ENCODE results near the gene FXN. TPM values are rescaled to one million over a fixed set of nuclear protein-coding genes. Genes with fewer than 3 reads are reported as not detected.

Gene FXN
- total and polyA plus RNA-seq, 4 donors = 4.7 to 41.7 (median 23.9) TPM

- DNase-seq (ENCODE audit: low spot score) = no peak
- peaks cover 12 to 27% (median 19%) of the 10 kb centered on the region in 4 donors for H3K4me1 ChIP-seq (ENCODE audit: control insufficient read depth in 4 of 4, insufficient read depth in 4 of 4, low read length in 3 of 4)
- H3K9me3 ChIP-seq (ENCODE audit: control insufficient read depth in 4 of 4, low read length in 3 of 4) = no peaks in the 10 kb centered on the region
- no peaks in the 10 kb centered on the region for H3K36me3 ChIP-seq (ENCODE audit: control insufficient read depth in 4 of 4, insufficient read depth in 3 of 4, low read depth in 1 of 4, low read length in 3 of 4)
- 86% methylated on average over 3 of the region's 3 CpGs for WGBS
- no peak for TF ChIP-seq HNF4A (conservative IDR thresholded peaks at IDR 0.05)
- TF ChIP-seq FOXA1 (IDR thresholded peaks at IDR 0.05) = no peak
- no peak for TF ChIP-seq RAD21 (IDR thresholded peaks at IDR 0.05)
- no peak for TF ChIP-seq RXRA (IDR thresholded peaks at IDR 0.05)
- no peak for TF ChIP-seq JUND (IDR thresholded peaks at IDR 0.05)
- no peak for TF ChIP-seq SP1 (IDR thresholded peaks at IDR 0.05)
- TF ChIP-seq GABPA (IDR thresholded peaks at IDR 0.05 in 1 of 2, conservative IDR thresholded peaks at IDR 0.05 in 1 of 2) = no peak
- TF ChIP-seq HNF4G (IDR thresholded peaks at IDR 0.05) = no peak
- TF ChIP-seq ATF3 (IDR thresholded peaks at IDR 0.05) = no peak
- TF ChIP-seq, protein P1, sequence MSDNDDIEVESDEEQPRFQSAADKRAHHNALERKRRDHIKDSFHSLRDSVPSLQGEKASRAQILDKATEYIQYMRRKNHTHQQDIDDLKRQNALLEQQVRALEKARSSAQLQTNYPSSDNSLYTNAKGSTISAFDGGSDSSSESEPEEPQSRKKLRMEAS (IDR thresholded peaks at IDR 0.05) = no peak
- no peak for TF ChIP-seq CTCF (IDR thresholded peaks at IDR 0.05; ENCODE audit: low read depth, low read length, missing input control)
- no peak for TF ChIP-seq FOXA2 (IDR thresholded peaks at IDR 0.05)
- no peak for TF ChIP-seq TAF1 (conservative IDR thresholded peaks at IDR 0.05)
- TF ChIP-seq, protein P2, sequence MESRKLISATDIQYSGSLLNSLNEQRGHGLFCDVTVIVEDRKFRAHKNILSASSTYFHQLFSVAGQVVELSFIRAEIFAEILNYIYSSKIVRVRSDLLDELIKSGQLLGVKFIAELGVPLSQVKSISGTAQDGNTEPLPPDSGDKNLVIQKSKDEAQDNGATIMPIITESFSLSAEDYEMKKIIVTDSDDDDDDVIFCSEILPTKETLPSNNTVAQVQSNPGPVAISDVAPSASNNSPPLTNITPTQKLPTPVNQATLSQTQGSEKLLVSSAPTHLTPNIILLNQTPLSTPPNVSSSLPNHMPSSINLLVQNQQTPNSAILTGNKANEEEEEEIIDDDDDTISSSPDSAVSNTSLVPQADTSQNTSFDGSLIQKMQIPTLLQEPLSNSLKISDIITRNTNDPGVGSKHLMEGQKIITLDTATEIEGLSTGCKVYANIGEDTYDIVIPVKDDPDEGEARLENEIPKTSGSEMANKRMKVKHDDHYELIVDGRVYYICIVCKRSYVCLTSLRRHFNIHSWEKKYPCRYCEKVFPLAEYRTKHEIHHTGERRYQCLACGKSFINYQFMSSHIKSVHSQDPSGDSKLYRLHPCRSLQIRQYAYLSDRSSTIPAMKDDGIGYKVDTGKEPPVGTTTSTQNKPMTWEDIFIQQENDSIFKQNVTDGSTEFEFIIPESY (IDR thresholded peaks at IDR 0.05) = no peak
- no peak for TF ChIP-seq REST (IDR thresholded peaks at IDR 0.05)
- TF ChIP-seq NR2F2 (IDR thresholded peaks at IDR 0.05) = no peak
- no peaks in the 10 kb centered on the region for H3K27me3 ChIP-seq (ENCODE audit: control insufficient read depth in 4 of 4, insufficient read depth in 4 of 4, low read length in 3 of 4)
- H3K4me3 ChIP-seq (ENCODE audit: low read depth in 1 of 3, low read length in 3 of 3) = no peak overlapping the region
- no peak overlapping the region for H3K27ac ChIP-seq (ENCODE audit: low read depth in 1 of 2, low read length in 2 of 2)
- no peak overlapping the region for H3K9ac ChIP-seq (ENCODE audit: low read depth in 1 of 2, low read length in 2 of 2)
Measured at GRCh38 chr9:69083321-69083720, 47.8 kb downstream of the FXN start.
